Endothelial cell of umbilical vein (primary cell): ENCODE data around the gene PTPRD. TPM values are rescaled to one million over a fixed set of nuclear protein-coding genes. Genes with fewer than 3 reads are reported as not detected.

Experiments used
- BruUV-seq: library from RNA; stranded (reverse); fragments of 400-500 nt; replicated peaks from 2 replicates; lab custom pipeline; 2021; lab: Mats Ljungman, UMichigan
- CTCF ChIA-PET: fragments of 300-600, 350-600 bp; sonication (Branson Sonifier 250); formaldehyde crosslinking; loops from one replicate; lab custom pipeline; 2021; ENCODE audit warnings: antibody characterized with exemption, inconsistent platforms; lab: Charles Lee
- POLR2A ChIA-PET: fragments of 300-600, 350-600 bp; sonication (Branson Sonifier 250); formaldehyde crosslinking; loops from one replicate; lab custom pipeline; 2021; ENCODE audit warnings: antibody characterized with exemption, inconsistent platforms; lab: Charles Lee
- DNase-seq: peaks from one replicate; pipeline ENCODE4 v3.0.0-alpha.2; 2011; ENCODE audit warnings: low read depth, low spot score
- FAIRE-seq: peaks from 2 replicates; lab custom pipeline; 2011; peaks lifted over from hg19 to GRCh38; lab: Jason Lieb, UNC
- H2AFZ ChIP-seq: 2 replicates; pipeline ENCODE4 v1.6.0; 2012; ENCODE audit warnings: low read depth, low read length, control low read depth, inconsistent platforms
- H3K27ac ChIP-seq: 2 replicates; pipeline ENCODE4 v1.5.1; 2011; ENCODE audit warnings: low read depth, mild to moderate bottlenecking, control low read depth, low read length, moderate library complexity; ENCODE audit not compliant: insufficient read depth
- H3K27me3 ChIP-seq, 2 experiments: 2 replicates each; pipeline versions ENCODE4 v1.6.0 to v1.6.1; 2011; ENCODE audit warnings: low read length in 2 of 2, mixed read lengths in 1 of 2; ENCODE audit not compliant: control insufficient read depth in 2 of 2, insufficient read depth in 2 of 2
- H3K36me3 ChIP-seq, 2 experiments: 2 replicates in 1 of 2; 3 replicates in 1 of 2; pipeline ENCODE4 v1.5.1; 2011; ENCODE audit warnings: low read length in 2 of 2, mild to moderate bottlenecking in 1 of 2, moderate library complexity in 1 of 2; ENCODE audit not compliant: control insufficient read depth in 2 of 2, insufficient read depth in 2 of 2; ENCODE audit errors: extremely low read depth in 1 of 2
- H3K4me1 ChIP-seq: 3 replicates; pipeline ENCODE4 v1.5.1; 2011; ENCODE audit warnings: mild to moderate bottlenecking, low read length; ENCODE audit not compliant: control insufficient read depth, insufficient read depth; ENCODE audit errors: extremely low read depth
- H3K4me2 ChIP-seq: 2 replicates; pipeline ENCODE4 v1.6.1; 2011; ENCODE audit warnings: low read length, control low read depth, mixed read lengths; ENCODE audit not compliant: insufficient read depth
- H3K4me3 ChIP-seq, 3 experiments: fragments of 200-600 bp in 1 of 3; sonication (generic), shearing (Covaris generic) in 1 of 3; replicated peaks in 1 of 3; 2 replicates each; pipeline ENCODE4 v1.5.1; 2011 to 2016; ENCODE audit warnings: control low read depth in 3 of 3, low read length in 3 of 3, mild to moderate bottlenecking in 2 of 3, inconsistent platforms in 1 of 3, low read depth in 1 of 3, moderate library complexity in 1 of 3; ENCODE audit not compliant: insufficient read depth in 1 of 3
- H3K79me2 ChIP-seq: 2 replicates; pipeline ENCODE4 v1.6.0; 2012; ENCODE audit warnings: low read length, inconsistent platforms; ENCODE audit not compliant: control insufficient read depth, insufficient read depth
- H3K9ac ChIP-seq: replicated peaks from 2 replicates; pipeline ENCODE3; 2011; ENCODE audit warnings: low read length, control low read depth; ENCODE audit not compliant: insufficient read depth; ENCODE audit errors: extremely low read depth
- H3K9me1 ChIP-seq: replicated peaks from 3 replicates; pipeline ENCODE4 v1.6.0; 2011; ENCODE audit warnings: mild to moderate bottlenecking, low read length; ENCODE audit not compliant: control insufficient read depth, insufficient read depth; ENCODE audit errors: extremely low read depth
- H3K9me3 ChIP-seq: replicated peaks from 2 replicates; pipeline ENCODE4 v1.5.1; 2012; ENCODE audit warnings: low read length, inconsistent platforms; ENCODE audit not compliant: control insufficient read depth, insufficient read depth
- H4K20me1 ChIP-seq: replicated peaks from 2 replicates; pipeline ENCODE3; 2011; ENCODE audit warnings: mild to moderate bottlenecking, low read length; ENCODE audit not compliant: control insufficient read depth, insufficient read depth; ENCODE audit errors: extremely low read depth
- EZH2 ChIP-seq: IDR thresholded peaks from 2 replicates; pipeline ENCODE4 v1.6.1; 2012; ENCODE audit warnings: borderline replicate concordance, low read depth, mild to moderate bottlenecking, moderate library complexity, low read length, inconsistent platforms; ENCODE audit not compliant: severe bottlenecking
- FOS ChIP-seq: IDR thresholded peaks from 2 replicates; pipeline ENCODE4 v1.6.1; 2011; ENCODE audit warnings: mild to moderate bottlenecking, low read length, moderate library complexity, borderline replicate concordance; ENCODE audit not compliant: insufficient read depth
- GATA2 ChIP-seq: IDR thresholded peaks from 2 replicates; pipeline ENCODE4 v1.7.0; 2011; ENCODE audit warnings: low read depth, mild to moderate bottlenecking, moderate library complexity, mixed read lengths, low read length; ENCODE audit not compliant: insufficient read length, insufficient read depth
- JUN ChIP-seq: IDR thresholded peaks from 2 replicates; pipeline ENCODE4 v1.6.1; 2011; ENCODE audit warnings: borderline replicate concordance, low read depth; ENCODE audit not compliant: insufficient read length, insufficient read depth
- MAX ChIP-seq: IDR thresholded peaks from 2 replicates; pipeline ENCODE4 v1.6.1; 2011; ENCODE audit not compliant: insufficient read depth, insufficient read length
- MYC ChIP-seq: IDR thresholded peaks from one replicate; pipeline ENCODE4 v1.6.1; 2011; ENCODE audit warnings: mild to moderate bottlenecking, low read depth, low read length
- POLR2A ChIP-seq: IDR thresholded peaks from 2 replicates; pipeline ENCODE4 v1.6.1; 2012; ENCODE audit warnings: low read depth, mild to moderate bottlenecking, control low read depth, low read length
- POLR2AphosphoS5 ChIP-seq: IDR thresholded peaks from 2 replicates; pipeline ENCODE4 v1.6.1; 2012; ENCODE audit warnings: low read depth, mild to moderate bottlenecking, control low read depth, low read length, moderate library complexity; ENCODE audit not compliant: insufficient read depth
- dilution Hi-C: fragments of 300-500 bp; cut with MboI; formaldehyde crosslinking; loops from one replicate; pipeline ENCODE4 v1.15.0; 2019; ENCODE audit warnings: low sequenced_read_pairs; ENCODE audit not compliant: extremely low pct_ligation_motif_present
- intact Hi-C: fragments of 100-400 bp; cut with micrococcal nuclease; formaldehyde crosslinking; loops from one replicate; pipeline ENCODE4 v1.10.0; 2022
- polyA plus RNA-seq, 4 experiments: library from polyadenylated mRNA; depleted of rRNA in 3 of 4; stranded (reverse) in 3 of 4; unstranded in 1 of 4; fragments of >200 nt; gene quantifications; 2 replicates each; pipeline versions ENCODE4 v1.2.1 to v1.2.3, GENCODE V29; 2011 to 2012; ENCODE audit warnings: missing spikeins in 1 of 4
- total RNA-seq: library from RNA; stranded (reverse); gene quantifications from 2 replicates; pipeline ENCODE4 v1.2.3, GENCODE V29; 2021
- TF ChIP-seq, protein P1 (sequence below), 2 donors: IDR thresholded peaks; 1 replicate in 1 of 2; 2 replicates in 1 of 2; pipeline ENCODE4 v1.5.1; 2011; ENCODE audit warnings: low read length in 2 of 2, mild to moderate bottlenecking in 2 of 2, moderate library complexity in 2 of 2, control low read depth in 1 of 2, inconsistent platforms in 1 of 2, low read depth in 1 of 2; ENCODE audit not compliant: insufficient read depth in 1 of 2; ENCODE audit errors: extremely low read depth in 1 of 2

Gene PTPRD
- total and polyA plus RNA-seq, 2 donors (not counting 3 experiments of a cell fraction or from before 2014, with no cell fraction given): 5.5 to 5.7 TPM

GRCh38 chr9:9623506-9623905, 989.3 kb downstream of the PTPRD start:
- Histone ChIP-seq H3K27ac (no peak overlapping the region), H3K36me3 (no peaks in the 10 kb centered on the region), H4K20me1 (no peaks in the 10 kb centered on the region), H2AFZ (no peak overlapping the region), H3K9ac (no peak overlapping the region), H3K79me2 (no peaks in the 10 kb centered on the region), H3K4me3 (no peak overlapping the region), H3K27me3 (no peaks in the 10 kb centered on the region), H3K9me1 (no peaks in the 10 kb centered on the region), H3K4me2 (no peak overlapping the region), H3K4me1 (no peaks in the 10 kb centered on the region), H3K9me3 (no peaks in the 10 kb centered on the region)
- no TSS peak for BruUV-seq
- CTCF ChIA-PET: interaction anchor here (0.6 to 1.9 kb wide), 5 partner anchors 10 to 616 kb away, joined by 3 to 4 read pairs (median 3); no protein-coding TSS in a partner anchor
- intact Hi-C loops (no loop called here), dilution Hi-C loops (no loop called here)
- no peak for FAIRE-seq
- DNase-seq: no peak
- POLR2A ChIA-PET: no interaction called here
- no peak for TF ChIP-seq MAX
- TF ChIP-seq GATA2: no peak
- TF ChIP-seq MYC: no peak
- TF ChIP-seq EZH2: no peak
- TF ChIP-seq FOS: no peak

- H3K4me3 ChIP-seq: no peak overlapping the region
- FAIRE-seq (no peak), DNase-seq (no peak)
- TF ChIP-seq POLR2AphosphoS5 (no peak), POLR2A (no peak), MAX (no peak), EZH2 (no peak), GATA2 (no peak), FOS (no peak), JUN (no peak), MYC (no peak)
- TF ChIP-seq, protein P1, sequence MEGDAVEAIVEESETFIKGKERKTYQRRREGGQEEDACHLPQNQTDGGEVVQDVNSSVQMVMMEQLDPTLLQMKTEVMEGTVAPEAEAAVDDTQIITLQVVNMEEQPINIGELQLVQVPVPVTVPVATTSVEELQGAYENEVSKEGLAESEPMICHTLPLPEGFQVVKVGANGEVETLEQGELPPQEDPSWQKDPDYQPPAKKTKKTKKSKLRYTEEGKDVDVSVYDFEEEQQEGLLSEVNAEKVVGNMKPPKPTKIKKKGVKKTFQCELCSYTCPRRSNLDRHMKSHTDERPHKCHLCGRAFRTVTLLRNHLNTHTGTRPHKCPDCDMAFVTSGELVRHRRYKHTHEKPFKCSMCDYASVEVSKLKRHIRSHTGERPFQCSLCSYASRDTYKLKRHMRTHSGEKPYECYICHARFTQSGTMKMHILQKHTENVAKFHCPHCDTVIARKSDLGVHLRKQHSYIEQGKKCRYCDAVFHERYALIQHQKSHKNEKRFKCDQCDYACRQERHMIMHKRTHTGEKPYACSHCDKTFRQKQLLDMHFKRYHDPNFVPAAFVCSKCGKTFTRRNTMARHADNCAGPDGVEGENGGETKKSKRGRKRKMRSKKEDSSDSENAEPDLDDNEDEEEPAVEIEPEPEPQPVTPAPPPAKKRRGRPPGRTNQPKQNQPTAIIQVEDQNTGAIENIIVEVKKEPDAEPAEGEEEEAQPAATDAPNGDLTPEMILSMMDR (IDR thresholded peaks at IDR 0.05; ENCODE audit: extremely low read depth in 1 of 2, insufficient read depth in 1 of 2, low read depth in 1 of 2, low read length in 2 of 2): no peak
- no peak overlapping the region for H3K4me2 ChIP-seq
- H3K36me3 ChIP-seq: no peaks in the 10 kb centered on the region
- dilution Hi-C loops: no loop called here
- CTCF ChIA-PET: interaction anchor here (1.6 kb wide), 1 partner anchor 31 kb away, joined by 3 read pairs; no protein-coding TSS in a partner anchor
- no peaks in the 10 kb centered on the region for H3K9me3 ChIP-seq
- POLR2A ChIA-PET: no interaction called here
- no peak overlapping the region for H3K27ac ChIP-seq
- intact Hi-C loops: no loop called here
- no peaks in the 10 kb centered on the region for H3K9me1 ChIP-seq
- no peak overlapping the region for H2AFZ ChIP-seq
- H3K4me1 ChIP-seq: no peaks in the 10 kb centered on the region
- no peaks in the 10 kb centered on the region for H3K27me3 ChIP-seq
- no peak overlapping the region for H3K9ac ChIP-seq
- H4K20me1 ChIP-seq: no peaks in the 10 kb centered on the region
- no TSS peak for BruUV-seq
- H3K79me2 ChIP-seq: no peaks in the 10 kb centered on the region
These were observed 991.4 kb downstream of the PTPRD start for GRCh38 chr9:9621355-9621940.
